ENCODE data around the gene CSMD2.
"Not testable (repeated sequence)": the region's sequence is repeated elsewhere in the genome, so short reads cannot be mapped to it uniquely, and the experiment has no call there.

Gene CSMD2

DNA sequence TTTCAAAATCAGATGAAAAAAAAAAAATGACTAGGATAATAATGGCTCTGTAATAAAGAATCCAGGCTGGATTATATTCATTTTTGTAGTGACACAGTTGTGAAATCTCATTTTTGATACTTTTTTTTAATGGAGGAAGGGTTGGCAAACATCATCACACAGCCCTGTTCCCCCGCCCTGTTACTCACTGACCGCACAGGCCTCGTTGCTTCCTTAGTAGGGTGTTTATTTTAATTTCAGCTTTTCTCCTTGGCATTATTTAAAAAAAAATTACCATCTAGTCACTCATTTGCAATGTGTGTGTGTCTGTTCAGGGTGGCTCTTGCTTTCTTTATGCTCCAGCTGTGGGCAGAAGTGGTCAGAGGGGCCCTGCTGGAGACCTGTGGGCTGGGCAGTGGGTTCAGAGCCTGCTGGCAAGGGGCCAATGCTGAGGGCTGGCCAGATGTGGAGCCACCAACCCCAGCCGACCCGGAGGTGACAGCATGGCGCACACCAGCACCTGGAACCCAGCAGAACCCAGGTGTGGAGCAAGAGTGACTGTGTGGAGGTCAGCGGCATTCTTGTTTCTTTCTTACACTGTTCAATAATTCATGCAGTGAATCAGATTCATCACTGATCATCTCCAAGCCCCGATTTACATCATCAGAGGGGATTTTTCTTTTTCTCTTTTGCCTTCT, 648.0 kb downstream of the CSMD2 start:
- TF ChIP-seq, protein P1, sequence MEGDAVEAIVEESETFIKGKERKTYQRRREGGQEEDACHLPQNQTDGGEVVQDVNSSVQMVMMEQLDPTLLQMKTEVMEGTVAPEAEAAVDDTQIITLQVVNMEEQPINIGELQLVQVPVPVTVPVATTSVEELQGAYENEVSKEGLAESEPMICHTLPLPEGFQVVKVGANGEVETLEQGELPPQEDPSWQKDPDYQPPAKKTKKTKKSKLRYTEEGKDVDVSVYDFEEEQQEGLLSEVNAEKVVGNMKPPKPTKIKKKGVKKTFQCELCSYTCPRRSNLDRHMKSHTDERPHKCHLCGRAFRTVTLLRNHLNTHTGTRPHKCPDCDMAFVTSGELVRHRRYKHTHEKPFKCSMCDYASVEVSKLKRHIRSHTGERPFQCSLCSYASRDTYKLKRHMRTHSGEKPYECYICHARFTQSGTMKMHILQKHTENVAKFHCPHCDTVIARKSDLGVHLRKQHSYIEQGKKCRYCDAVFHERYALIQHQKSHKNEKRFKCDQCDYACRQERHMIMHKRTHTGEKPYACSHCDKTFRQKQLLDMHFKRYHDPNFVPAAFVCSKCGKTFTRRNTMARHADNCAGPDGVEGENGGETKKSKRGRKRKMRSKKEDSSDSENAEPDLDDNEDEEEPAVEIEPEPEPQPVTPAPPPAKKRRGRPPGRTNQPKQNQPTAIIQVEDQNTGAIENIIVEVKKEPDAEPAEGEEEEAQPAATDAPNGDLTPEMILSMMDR (IDR thresholded peaks at IDR 0.05; ENCODE audit: borderline replicate concordance, insufficient read depth, low read depth, low read length): no peak

DNA sequence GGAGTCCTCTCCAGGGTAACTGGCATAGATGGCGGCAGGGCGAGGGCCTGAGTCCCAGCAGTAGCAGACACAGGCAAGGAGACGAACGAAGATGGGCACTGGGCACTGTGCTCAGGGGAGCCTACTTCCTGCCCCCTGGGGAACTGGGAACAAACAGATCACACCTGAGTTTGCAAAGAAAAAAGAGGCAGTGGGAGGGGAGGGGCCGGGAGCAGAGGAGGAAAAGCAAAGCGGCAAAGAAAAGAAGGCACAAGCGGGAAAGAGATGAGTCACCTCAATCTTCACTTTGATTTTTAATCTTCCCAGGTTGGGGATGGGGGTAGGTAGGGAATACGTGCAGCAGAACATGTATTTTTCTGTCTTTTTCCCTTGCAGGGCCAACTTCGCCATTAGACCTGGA, 648.6 kb downstream of the CSMD2 start:
- TF ChIP-seq, protein P1 (IDR thresholded peaks at IDR 0.05; ENCODE audit: borderline replicate concordance, insufficient read depth, low read depth, low read length): no peak
- no peak overlapping the region for H3K4me3 ChIP-seq (ENCODE audit: low read depth, low read length)

More for the DNA sequence above, 648.0 kb downstream of the CSMD2 start:
- H3K4me3 ChIP-seq (ENCODE audit: low read depth, low read length): no peak overlapping the region

DNA sequence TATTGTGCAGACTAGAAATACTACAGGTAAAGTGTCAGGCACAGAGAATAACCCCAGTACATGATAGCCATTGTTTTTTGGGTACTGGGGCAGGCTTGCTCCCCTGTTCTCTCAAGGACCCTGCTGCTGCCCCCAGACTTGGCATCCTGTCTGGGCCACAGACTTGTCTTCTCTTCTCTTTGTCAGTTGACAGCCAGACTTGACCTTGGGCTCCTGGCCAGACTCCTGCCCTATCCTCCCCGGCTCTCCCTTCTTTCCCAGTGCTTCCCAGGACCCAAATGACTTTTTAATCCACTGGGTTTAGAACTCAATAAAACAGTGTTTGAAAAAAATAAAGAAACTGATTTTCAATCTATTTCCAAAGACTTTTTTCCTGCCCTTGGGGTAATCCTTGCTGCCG, 649.4 kb downstream of the CSMD2 start:
- H3K4me3 ChIP-seq (ENCODE audit: low read depth, low read length): no peak overlapping the region
- TF ChIP-seq, protein P1 (IDR thresholded peaks at IDR 0.05; ENCODE audit: borderline replicate concordance, insufficient read depth, low read depth, low read length): no peak

DNA sequence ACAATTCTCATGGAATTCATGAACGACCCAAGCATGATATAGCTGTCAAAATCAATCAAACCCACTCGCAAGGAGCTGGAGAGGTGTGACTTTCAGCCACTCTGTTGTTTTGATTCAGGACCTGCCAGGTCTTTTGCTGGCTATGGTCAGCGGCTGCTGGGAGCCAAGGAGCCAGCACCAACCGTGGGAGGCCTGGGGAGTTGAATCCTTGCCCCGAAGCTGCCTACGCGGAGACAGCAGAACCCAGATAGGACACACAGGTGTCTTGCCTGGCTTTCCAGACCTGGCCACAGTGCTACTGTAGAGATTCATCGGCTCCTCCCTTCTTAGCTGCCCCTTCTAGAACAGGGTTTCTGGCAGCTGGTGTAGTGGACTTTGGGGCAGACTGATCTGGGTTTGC, 649.9 kb downstream of the CSMD2 start:
- no peak overlapping the region for H3K4me3 ChIP-seq (ENCODE audit: low read depth, low read length)
- TF ChIP-seq, protein P1 (IDR thresholded peaks at IDR 0.05; ENCODE audit: borderline replicate concordance, insufficient read depth, low read depth, low read length): no peak

DNA sequence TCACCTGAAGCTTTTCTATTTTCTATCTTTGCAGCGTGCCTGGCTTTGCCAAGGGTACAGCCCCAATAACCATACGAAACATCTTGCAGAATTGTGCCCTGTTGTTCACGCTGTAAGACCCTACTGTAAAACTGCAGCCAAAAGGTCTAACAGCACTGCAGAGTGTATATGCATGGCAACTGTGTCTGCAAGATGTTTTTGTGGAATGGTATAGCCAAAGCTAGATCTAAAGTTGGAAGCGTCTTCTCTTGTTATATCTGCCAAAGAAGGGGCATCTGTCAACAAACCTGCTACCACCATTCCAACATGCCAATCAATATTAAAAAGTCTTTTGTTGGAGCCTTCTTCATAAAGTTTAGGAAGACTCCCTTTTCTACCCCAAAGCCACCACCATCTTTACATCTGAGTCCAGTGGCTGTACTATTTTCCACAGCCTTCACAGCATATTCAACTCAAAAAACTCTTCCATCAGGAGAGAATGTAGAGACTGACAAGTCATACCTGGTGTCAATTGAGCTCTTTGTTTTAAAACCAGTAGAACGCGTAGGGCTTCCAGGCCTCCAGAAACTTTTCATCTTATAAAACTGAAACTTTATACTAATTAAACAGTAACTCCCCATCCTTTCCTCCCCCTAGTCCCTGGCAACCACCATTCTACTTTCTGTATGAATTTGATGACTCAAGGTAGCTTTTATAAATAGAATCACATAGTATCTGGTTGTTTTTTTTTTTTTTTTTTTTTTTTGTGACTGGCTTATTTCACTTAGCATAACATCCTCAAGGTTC, 652.6 kb downstream of the CSMD2 start:
- TF ChIP-seq, protein P1 (IDR thresholded peaks at IDR 0.05; ENCODE audit: borderline replicate concordance, insufficient read depth, low read depth, low read length): no peak
- H3K4me3 ChIP-seq (ENCODE audit: low read depth, low read length): no peak overlapping the region

DNA sequence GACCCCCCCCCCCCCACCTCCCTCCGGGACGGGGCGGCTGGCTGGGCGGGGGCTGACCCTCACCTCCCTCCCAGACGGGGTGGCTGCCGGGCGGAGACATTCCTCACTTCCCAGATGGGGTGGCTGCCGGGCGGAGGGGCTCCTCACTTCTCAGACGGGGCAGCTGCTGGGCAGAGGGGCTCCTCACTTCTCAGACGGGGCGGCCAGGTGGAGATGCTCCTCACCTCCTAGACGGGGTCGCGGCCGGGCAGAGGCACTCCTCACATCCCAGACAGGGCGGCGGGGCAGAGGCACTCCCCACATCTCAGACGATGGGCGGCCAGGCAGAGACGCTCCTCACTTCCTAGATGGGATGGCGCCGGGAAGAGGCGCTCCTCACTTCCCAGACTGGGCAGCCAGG, 655.8 kb downstream of the CSMD2 start:
- not testable (repeated sequence) for H3K4me3 ChIP-seq (ENCODE audit: low read depth, low read length)

DNA sequence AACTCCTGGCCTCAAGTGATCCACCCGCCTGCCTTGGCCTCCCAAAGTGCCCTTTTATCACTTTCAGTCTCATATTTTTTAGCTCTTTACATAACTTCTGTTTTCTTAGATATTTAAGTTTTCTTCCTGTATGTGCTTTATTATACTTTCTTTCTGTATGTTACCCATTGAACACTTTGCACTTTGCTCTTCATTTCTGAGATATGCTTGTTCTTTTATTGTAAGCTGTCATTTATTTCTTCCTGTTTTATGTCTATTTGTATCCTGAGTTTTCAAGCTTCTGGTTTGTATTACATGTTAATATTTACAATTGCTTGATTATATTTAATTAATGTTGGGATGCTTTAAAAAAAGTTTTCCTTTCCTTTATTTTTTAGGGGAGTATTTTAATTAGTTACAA, 656.9 kb downstream of the CSMD2 start:
- TF ChIP-seq, protein P1 (IDR thresholded peaks at IDR 0.05; ENCODE audit: borderline replicate concordance, insufficient read depth, low read depth, low read length): no peak
- no peak overlapping the region for H3K4me3 ChIP-seq (ENCODE audit: low read depth, low read length)

Measured in GM12875 (cell line).